Epithelial cell of esophagus (primary cell): ENCODE measurements around the gene ADGRF1.
"Not testable (repeated sequence)": the region's sequence is repeated elsewhere in the genome, so short reads cannot be mapped to it uniquely, and the experiment has no call there.

Source experiments
- DNase-seq: peaks from one replicate; pipeline ENCODE4 v3.0.0; 2010; ENCODE audit warnings: low read depth
- H3K4me3 ChIP-seq: 2 replicates; pipeline ENCODE4 v1.5.1; 2011; ENCODE audit warnings: mild to moderate bottlenecking, low read length, control low read depth
- TF ChIP-seq, protein P1 (sequence below): IDR thresholded peaks from 2 replicates; pipeline ENCODE4 v1.5.1; 2011; ENCODE audit warnings: low read depth, mild to moderate bottlenecking, low read length, control low read depth, inconsistent platforms; ENCODE audit not compliant: insufficient read depth; ENCODE audit errors: missing control alignments

ADGRF1 gene

DNA sequence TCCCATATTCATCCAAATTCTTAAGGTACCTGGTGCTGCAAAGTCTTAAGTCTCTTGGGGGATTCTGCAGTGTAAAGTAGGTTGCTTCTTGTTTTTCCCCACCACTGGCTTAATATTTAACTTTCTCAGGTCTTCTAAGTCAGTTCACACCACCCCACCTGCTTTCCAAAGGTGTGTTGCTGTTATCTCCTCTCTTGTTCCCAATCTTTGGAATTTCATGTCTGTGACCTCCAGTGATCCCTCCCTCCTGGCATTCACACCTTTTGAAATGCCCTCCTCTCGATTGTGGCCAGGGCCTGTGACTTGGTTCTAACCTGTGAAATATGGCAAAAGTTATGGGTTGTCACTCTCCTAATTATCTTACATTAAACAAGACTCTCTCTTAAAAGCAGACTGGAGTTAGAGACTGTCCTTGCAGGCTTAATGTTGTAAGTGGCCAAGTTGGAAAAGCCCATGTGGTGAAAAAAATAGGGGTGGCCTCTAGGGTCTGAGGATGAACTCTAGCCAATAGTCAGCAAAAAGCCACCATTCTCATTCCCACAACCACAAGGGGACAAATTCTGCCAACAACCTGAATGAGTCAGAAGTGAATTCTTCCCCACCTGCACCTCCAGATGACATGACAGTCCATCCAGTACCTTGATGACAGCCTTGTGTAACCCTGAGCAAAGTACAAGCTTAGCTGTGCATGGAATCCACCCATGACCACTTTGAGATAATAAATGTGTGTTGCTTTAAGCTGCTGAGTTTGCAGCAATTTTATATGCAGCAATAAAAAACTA, 45.1 kb downstream of the ADGRF1 start:
- DNase-seq: peak; percentile 14
- H3K4me3 ChIP-seq: no peak overlapping the region
- TF ChIP-seq, protein P1, sequence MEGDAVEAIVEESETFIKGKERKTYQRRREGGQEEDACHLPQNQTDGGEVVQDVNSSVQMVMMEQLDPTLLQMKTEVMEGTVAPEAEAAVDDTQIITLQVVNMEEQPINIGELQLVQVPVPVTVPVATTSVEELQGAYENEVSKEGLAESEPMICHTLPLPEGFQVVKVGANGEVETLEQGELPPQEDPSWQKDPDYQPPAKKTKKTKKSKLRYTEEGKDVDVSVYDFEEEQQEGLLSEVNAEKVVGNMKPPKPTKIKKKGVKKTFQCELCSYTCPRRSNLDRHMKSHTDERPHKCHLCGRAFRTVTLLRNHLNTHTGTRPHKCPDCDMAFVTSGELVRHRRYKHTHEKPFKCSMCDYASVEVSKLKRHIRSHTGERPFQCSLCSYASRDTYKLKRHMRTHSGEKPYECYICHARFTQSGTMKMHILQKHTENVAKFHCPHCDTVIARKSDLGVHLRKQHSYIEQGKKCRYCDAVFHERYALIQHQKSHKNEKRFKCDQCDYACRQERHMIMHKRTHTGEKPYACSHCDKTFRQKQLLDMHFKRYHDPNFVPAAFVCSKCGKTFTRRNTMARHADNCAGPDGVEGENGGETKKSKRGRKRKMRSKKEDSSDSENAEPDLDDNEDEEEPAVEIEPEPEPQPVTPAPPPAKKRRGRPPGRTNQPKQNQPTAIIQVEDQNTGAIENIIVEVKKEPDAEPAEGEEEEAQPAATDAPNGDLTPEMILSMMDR: no peak

DNA sequence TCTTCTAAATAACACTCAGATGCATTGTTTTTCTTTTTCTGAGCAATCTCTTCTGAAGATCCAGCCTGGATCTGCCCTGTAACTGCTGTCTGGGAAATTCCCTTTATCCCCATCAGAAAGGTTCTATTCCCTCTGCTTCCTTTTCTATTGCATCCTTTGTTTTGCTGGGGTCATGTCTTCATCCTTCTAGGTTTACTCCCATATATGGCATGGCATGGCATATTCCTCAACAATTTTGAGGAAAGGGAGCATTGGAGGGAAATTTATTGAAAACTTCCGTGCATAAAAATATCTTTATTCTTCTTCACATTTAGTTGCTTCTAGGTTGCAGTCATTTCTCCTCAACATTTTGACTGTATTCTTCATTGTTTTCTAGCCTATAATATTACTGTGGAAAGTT, 47.2 kb downstream of the ADGRF1 start:
- H3K4me3 ChIP-seq: no peak overlapping the region
- TF ChIP-seq, protein P1: no peak
- DNase-seq: no peak

DNA sequence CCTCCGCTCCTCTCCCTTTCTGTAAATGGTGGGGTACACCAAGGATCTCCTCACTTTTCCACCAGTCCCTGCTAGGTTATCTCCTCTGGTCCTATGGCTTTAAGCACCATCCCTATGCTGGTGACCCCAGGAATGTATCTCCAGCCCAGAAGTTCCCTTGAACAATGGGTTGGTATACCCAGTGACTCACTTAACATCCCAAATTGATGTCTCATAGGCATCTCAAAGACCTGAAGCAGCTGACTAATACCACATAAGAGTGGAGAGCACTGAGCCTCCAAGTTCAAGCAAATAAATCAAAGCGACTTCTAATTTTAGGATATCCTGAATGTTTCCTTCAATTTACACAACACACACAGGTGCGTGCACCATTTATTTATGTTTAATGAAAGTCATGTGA, 48.3 kb downstream of the ADGRF1 start:
- TF ChIP-seq, protein P1: no peak
- no peak overlapping the region for H3K4me3 ChIP-seq
- DNase-seq: peak; percentile 93

DNA sequence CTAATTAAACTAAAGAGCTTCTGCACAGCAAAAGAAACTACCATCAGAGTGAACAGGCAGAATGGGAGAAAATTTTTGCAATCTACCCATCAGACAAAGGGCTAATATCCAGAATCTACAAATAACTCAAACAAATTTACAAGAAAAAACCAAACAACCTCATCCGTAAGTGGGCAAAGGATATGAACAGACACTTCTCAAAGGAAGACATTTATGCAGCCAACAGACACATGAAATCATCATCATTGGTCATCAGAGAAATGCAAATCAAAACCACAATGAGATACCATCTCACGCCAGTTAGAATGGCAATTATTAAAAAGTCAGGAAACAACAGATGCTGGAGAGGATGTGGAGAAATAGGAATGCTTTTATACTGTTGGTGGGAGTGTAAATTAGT, 49.7 kb downstream of the ADGRF1 start:
- not testable (repeated sequence) for H3K4me3 ChIP-seq, DNase-seq

DNA sequence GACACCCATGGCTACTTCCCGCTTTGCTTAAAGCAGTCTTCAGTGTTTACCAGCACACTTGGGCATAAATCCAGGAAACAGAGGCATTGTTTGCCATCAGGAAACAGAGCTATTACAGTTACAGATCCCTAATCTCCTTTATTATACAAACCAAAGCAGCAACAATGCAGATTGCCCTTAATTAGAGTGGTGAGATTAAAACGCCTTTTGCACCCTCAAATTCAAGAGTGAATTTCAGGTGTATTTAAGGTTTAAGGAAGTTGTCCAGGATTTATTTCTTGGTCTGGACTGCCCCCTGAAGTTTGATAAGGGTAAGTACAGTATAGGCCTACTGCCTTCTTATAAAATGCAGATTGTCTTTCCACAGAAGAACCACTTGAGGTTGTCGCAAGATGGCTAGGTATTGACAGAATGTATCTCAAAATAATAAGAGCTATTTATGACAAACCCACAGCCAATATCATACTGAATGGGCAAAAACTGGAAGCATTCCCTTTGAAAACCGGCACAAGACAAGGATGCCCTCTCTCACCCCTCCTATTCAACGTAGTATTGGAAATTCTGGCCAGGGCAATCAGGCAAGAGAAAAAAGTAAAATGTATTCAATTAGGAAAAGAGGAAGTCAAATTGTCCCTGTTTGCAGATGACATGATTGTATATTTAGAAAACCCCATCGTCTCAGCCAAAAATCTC, 51.2 kb downstream of the ADGRF1 start:
- not testable (repeated sequence) for H3K4me3 ChIP-seq
- DNase-seq: peak; percentile 79
- TF ChIP-seq, protein P1: peak; percentile 70

DNA sequence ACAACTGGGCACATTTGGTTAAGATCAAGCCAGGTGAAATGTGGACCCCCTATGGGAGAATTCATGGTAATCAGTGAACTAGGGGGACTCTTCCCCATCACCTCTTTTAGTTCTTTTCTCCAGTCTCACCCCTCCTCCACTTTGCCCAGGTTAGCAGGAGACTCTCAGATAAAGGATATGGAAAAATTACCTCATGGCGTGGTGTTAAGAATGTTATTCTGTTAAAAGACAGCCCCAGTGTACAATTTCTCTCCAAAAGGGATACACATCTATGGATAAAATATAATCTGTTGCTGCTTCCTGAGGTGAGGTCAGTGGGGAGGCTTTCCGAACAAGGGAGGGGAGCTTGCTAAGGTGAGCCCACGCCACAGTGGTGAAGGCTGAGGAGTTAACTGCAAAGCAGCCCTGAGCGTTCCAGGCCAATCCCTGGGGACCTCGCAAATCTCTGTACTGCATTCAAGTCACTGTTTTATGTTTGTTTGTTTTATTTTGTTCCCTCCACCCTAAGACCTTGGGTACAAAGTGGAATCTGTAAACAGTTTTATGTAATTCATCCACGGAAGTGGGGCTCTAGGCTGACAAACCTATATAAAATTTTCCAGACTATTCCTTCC, 52.0 kb downstream of the ADGRF1 start:
- no peak for DNase-seq
- TF ChIP-seq, protein P1: no peak
- no peak overlapping the region for H3K4me3 ChIP-seq

DNA sequence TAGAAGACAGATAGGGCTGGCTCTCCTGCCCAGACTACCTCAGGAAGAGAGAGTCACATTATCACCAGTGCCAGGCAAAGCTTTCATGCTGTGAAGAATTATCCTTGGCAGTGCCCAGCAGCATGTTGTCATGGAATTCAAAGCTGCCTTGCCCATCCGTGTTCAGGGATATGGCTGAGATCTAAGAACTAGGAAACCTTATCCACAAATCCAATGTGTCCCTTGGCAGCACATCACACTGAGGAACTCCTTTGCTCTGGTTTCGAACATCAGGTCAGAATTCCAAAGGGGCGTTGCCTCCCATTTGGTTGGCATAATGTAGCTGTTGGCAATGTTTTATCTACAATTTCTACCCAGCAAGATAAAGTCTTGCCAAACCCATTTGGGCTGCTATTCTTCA, 52.7 kb downstream of the ADGRF1 start:
- TF ChIP-seq, protein P1: no peak
- no peak for DNase-seq
- no peak overlapping the region for H3K4me3 ChIP-seq
